ENCODE data around the gene SMYD3. TPM values are rescaled to one million over a fixed set of nuclear protein-coding genes. Genes with fewer than 3 reads are reported as not detected.
"Not testable (repeated sequence)": the region's sequence is repeated elsewhere in the genome, so short reads cannot be mapped to it uniquely, and the experiment has no call there.

SMYD3 gene
- total RNA-seq, 1 experiment from 2014 or later: 69.6 TPM

- DNase-seq (ENCODE audit: low spot score): no peak
- in situ Hi-C loops (cut with HindIII; ENCODE audit: low sequenced_read_pairs): no loop called here
Observed at GRCh38 chr1:246332078-246332477, 175.0 kb downstream of the SMYD3 start.

- in situ Hi-C loops (cut with HindIII; ENCODE audit: low sequenced_read_pairs): no loop called here
- DNase-seq (ENCODE audit: low spot score): no peak
Observed at GRCh38 chr1:246329900-246330299, 177.2 kb downstream of the SMYD3 start.

- in situ Hi-C loops (cut with HindIII; ENCODE audit: low sequenced_read_pairs): not testable (repeated sequence)
Observed at GRCh38 chr1:246329292-246329691, 177.8 kb downstream of the SMYD3 start.

GRCh38 chr1:246324711-246325110, 182.4 kb downstream of the SMYD3 start:
- no peak for DNase-seq (ENCODE audit: low spot score)
- in situ Hi-C loops (cut with HindIII; ENCODE audit: low sequenced_read_pairs): no loop called here

More at GRCh38 chr1:246329292-246329691, 177.8 kb downstream of the SMYD3 start:
- DNase-seq (ENCODE audit: low spot score): not testable (repeated sequence)

GRCh38 chr1:246324033-246324432, 183.0 kb downstream of the SMYD3 start:
- in situ Hi-C loops (cut with HindIII; ENCODE audit: low sequenced_read_pairs); DNase-seq (ENCODE audit: low spot score): not testable (repeated sequence)

- in situ Hi-C loops (cut with HindIII; ENCODE audit: low sequenced_read_pairs): no loop called here
- DNase-seq (ENCODE audit: low spot score): no peak
Observed at GRCh38 chr1:246320286-246320685, 186.8 kb downstream of the SMYD3 start.

- in situ Hi-C loops (cut with HindIII; ENCODE audit: low sequenced_read_pairs): no loop called here
Observed at GRCh38 chr1:246319083-246319714, 187.9 kb downstream of the SMYD3 start.

GRCh38 chr1:246318622-246319021, 188.5 kb downstream of the SMYD3 start:
- in situ Hi-C loops (cut with HindIII; ENCODE audit: low sequenced_read_pairs): no loop called here
- no peak for DNase-seq (ENCODE audit: low spot score)

More at GRCh38 chr1:246319083-246319714, 187.9 kb downstream of the SMYD3 start:
- no peak for DNase-seq (ENCODE audit: low spot score)

- in situ Hi-C loops (cut with HindIII; ENCODE audit: low sequenced_read_pairs): no loop called here
Observed at GRCh38 chr1:246318036-246318359, 189.1 kb downstream of the SMYD3 start.

GRCh38 chr1:246317332-246318035, 189.6 kb downstream of the SMYD3 start:
- in situ Hi-C loops (cut with HindIII; ENCODE audit: low sequenced_read_pairs): no loop called here
- DNase-seq (ENCODE audit: low spot score): no peak

More at GRCh38 chr1:246318036-246318359, 189.1 kb downstream of the SMYD3 start:
- DNase-seq (ENCODE audit: low spot score): no peak

GRCh38 chr1:246311461-246311860, 195.6 kb downstream of the SMYD3 start:
- no peak for DNase-seq (ENCODE audit: low spot score)
- in situ Hi-C loops (cut with HindIII; ENCODE audit: low sequenced_read_pairs): no loop called here

GRCh38 chr1:246309247-246309884, 197.7 kb downstream of the SMYD3 start:
- in situ Hi-C loops (cut with HindIII; ENCODE audit: low sequenced_read_pairs): no loop called here
- no peak for DNase-seq (ENCODE audit: low spot score)

- in situ Hi-C loops (cut with HindIII; ENCODE audit: low sequenced_read_pairs): no loop called here
- DNase-seq (ENCODE audit: low spot score): no peak
Observed at GRCh38 chr1:246308533-246309075, 198.5 kb downstream of the SMYD3 start.

GRCh38 chr1:246306415-246307037, 200.6 kb downstream of the SMYD3 start:
- no peak for DNase-seq (ENCODE audit: low spot score)
- in situ Hi-C loops (cut with HindIII; ENCODE audit: low sequenced_read_pairs): no loop called here

GRCh38 chr1:246304484-246305259, 202.4 kb downstream of the SMYD3 start:
- in situ Hi-C loops (cut with HindIII; ENCODE audit: low sequenced_read_pairs): no loop called here
- no peak for DNase-seq (ENCODE audit: low spot score)

- in situ Hi-C loops (cut with HindIII; ENCODE audit: low sequenced_read_pairs): no loop called here
- no peak for DNase-seq (ENCODE audit: low spot score)
Observed at GRCh38 chr1:246302711-246303317, 204.3 kb downstream of the SMYD3 start.

- no peak for DNase-seq (ENCODE audit: low spot score)
- in situ Hi-C loops (cut with HindIII; ENCODE audit: low sequenced_read_pairs): no loop called here
Observed at GRCh38 chr1:246302251-246302625, 204.8 kb downstream of the SMYD3 start.

- in situ Hi-C loops (cut with HindIII; ENCODE audit: low sequenced_read_pairs): no loop called here
- no peak for DNase-seq (ENCODE audit: low spot score)
Observed at GRCh38 chr1:246301553-246302250, 205.4 kb downstream of the SMYD3 start.
